ENCODE data around the gene ELMO1. TPM values are rescaled to one million over a fixed set of nuclear protein-coding genes. Genes with fewer than 3 reads are reported as not detected.

Gene ELMO1
- total and polyA plus RNA-seq, 10 donors: 26.0 to 494 (median 201) TPM

GRCh38 chr7:37269711-37270508 is 178.8 kb downstream of the ELMO1 start:
- peaks cover 8 to 29% (median 11%) of the 10 kb centered on the region in 6 donors for H3K4me1 ChIP-seq
- H3K27me3 ChIP-seq (replicated peaks in 1 of 7): no peaks in the 10 kb centered on the region
- intact Hi-C loops (cut with DNase I; ENCODE audit: low total_unique reads): no loop called here
- no peak for DNase-seq
- TF ChIP-seq POLR2A (IDR thresholded peaks at IDR 0.05) (no peak), POLR2AphosphoS5 (IDR thresholded peaks at IDR 0.05) (no peak), CTCF (IDR thresholded peaks at IDR 0.05 in 8 of 11, conservative IDR thresholded peaks at IDR 0.05 in 3 of 11) (no peak)
- H3K9me3 ChIP-seq: no peaks in the 10 kb centered on the region
- H3K4me3 ChIP-seq: no peak overlapping the region
- H3K36me3 ChIP-seq: peaks cover 0 to 56% (median 9%) of the 10 kb centered on the region in 6 donors
- 79 to 94% (median 88%) methylated on average over 6 of the region's 6 CpGs for WGBS, 5 donors
- peak overlapping the region in 2 of 8 donors; percentile 7 to 21 for H3K27ac ChIP-seq

GRCh38 chr7:37267251-37267650 is 181.4 kb downstream of the ELMO1 start:
- TF ChIP-seq POLR2AphosphoS5 (IDR thresholded peaks at IDR 0.05) (no peak), CTCF (IDR thresholded peaks at IDR 0.05 in 8 of 11, conservative IDR thresholded peaks at IDR 0.05 in 3 of 11) (no peak), POLR2A (IDR thresholded peaks at IDR 0.05) (no peak)
- no peak for DNase-seq
- Histone ChIP-seq H3K27me3 (replicated peaks in 1 of 7) (no peaks in the 10 kb centered on the region), H3K36me3 (peaks cover 0 to 54% (median 11%) of the 10 kb centered on the region in 6 donors), H3K4me1 (peaks cover 14 to 54% (median 23%) of the 10 kb centered on the region in 6 donors), H3K4me3 (no peak overlapping the region), H3K9me3 (no peaks in the 10 kb centered on the region), H3K27ac (no peak overlapping the region)
- WGBS, 5 donors: 88 to 97% (median 93%) methylated on average over 8 of the region's 8 CpGs
- intact Hi-C loops (cut with DNase I; ENCODE audit: low total_unique reads): no loop called here

GRCh38 chr7:37265876-37266275 is 182.8 kb downstream of the ELMO1 start:
- Histone ChIP-seq H3K9me3 (no peaks in the 10 kb centered on the region), H3K36me3 (peaks cover 0 to 42% (median 5%) of the 10 kb centered on the region in 6 donors), H3K4me1 (peaks cover 14 to 68% (median 35%) of the 10 kb centered on the region in 6 donors), H3K27ac (peak overlapping the region in 2 of 8 donors; percentile 31 to 49), H3K27me3 (replicated peaks in 1 of 7) (no peaks in the 10 kb centered on the region), H3K4me3 (no peak overlapping the region)
- no peak for DNase-seq
- TF ChIP-seq POLR2AphosphoS5 (IDR thresholded peaks at IDR 0.05) (peak in 1 of 3 donors; percentile 13), POLR2A (IDR thresholded peaks at IDR 0.05) (no peak)
- intact Hi-C loops (cut with DNase I; ENCODE audit: low total_unique reads): no loop called here
- WGBS, 5 donors: 64 to 81% (median 71%) methylated on average over 6 to 7 of the region's 7 CpGs

GRCh38 chr7:37265006-37265405 is 183.7 kb downstream of the ELMO1 start:
- no peak for DNase-seq
- no peaks in the 10 kb centered on the region for H3K9me3 ChIP-seq
- TF ChIP-seq POLR2A (IDR thresholded peaks at IDR 0.05) (no peak), POLR2AphosphoS5 (IDR thresholded peaks at IDR 0.05) (no peak), CTCF (IDR thresholded peaks at IDR 0.05 in 8 of 11, conservative IDR thresholded peaks at IDR 0.05 in 3 of 11) (no peak)
- H3K36me3 ChIP-seq: peaks cover 0 to 35% (median 5%) of the 10 kb centered on the region in 6 donors
- H3K4me1 ChIP-seq: peaks cover 21 to 71% (median 40%) of the 10 kb centered on the region in 6 donors
- intact Hi-C loops (cut with DNase I; ENCODE audit: low total_unique reads): no loop called here
- no peaks in the 10 kb centered on the region for H3K27me3 ChIP-seq (replicated peaks in 1 of 7)
- H3K27ac ChIP-seq: peak overlapping the region in 4 of 8 donors; percentile 4 to 49 (median 29)
- no peak overlapping the region for H3K4me3 ChIP-seq
- WGBS, 5 donors: 36 to 54% (median 44%) methylated on average over 1 of the region's 1 CpG

Measured in spleen (tissue), 11 donors.